HG02970 (cell line): ENCODE measurements around the gene BRF1.

Source experiments
- ATAC-seq: cut with Tn5 transposase; IDR thresholded peaks from one replicate; pipeline ENCODE4 v1.9.1; 2021; ENCODE audit warnings: mild to moderate bottlenecking, moderate library complexity, moderate number of reproducible peaks; ENCODE audit not compliant: unreplicated experiment, low FRiP score

The BRF1 gene

GRCh38 chr14:105165761-105166485 is 134.9 kb downstream of the BRF1 start:
- no peak for ATAC-seq

GRCh38 chr14:105165134-105165704 is 135.6 kb downstream of the BRF1 start:
- no peak for ATAC-seq

GRCh38 chr14:105163040-105163742 is 137.6 kb downstream of the BRF1 start:
- no peak for ATAC-seq

GRCh38 chr14:105162669-105162979 is 138.2 kb downstream of the BRF1 start:
- no peak for ATAC-seq

- ATAC-seq = no peak
Measured at GRCh38 chr14:105161964-105162668, 138.7 kb downstream of the BRF1 start.

- no peak for ATAC-seq
Measured at GRCh38 chr14:105161309-105161708, 139.5 kb downstream of the BRF1 start.

GRCh38 chr14:105160776-105161175 is 140.0 kb downstream of the BRF1 start:
- ATAC-seq = no peak

GRCh38 chr14:105159344-105159743 is 141.5 kb downstream of the BRF1 start:
- no peak for ATAC-seq
